ENCODE measurements around the gene INTS6L. TPM values are rescaled to one million over a fixed set of nuclear protein-coding genes. Genes with fewer than 3 reads are reported as not detected.
"Not testable (repeated sequence)": the region's sequence is repeated elsewhere in the genome, so short reads cannot be mapped to it uniquely, and the experiment has no call there.

The INTS6L gene
- total RNA-seq, 1 donor from 2014 or later, result 0.60 TPM

DNA sequence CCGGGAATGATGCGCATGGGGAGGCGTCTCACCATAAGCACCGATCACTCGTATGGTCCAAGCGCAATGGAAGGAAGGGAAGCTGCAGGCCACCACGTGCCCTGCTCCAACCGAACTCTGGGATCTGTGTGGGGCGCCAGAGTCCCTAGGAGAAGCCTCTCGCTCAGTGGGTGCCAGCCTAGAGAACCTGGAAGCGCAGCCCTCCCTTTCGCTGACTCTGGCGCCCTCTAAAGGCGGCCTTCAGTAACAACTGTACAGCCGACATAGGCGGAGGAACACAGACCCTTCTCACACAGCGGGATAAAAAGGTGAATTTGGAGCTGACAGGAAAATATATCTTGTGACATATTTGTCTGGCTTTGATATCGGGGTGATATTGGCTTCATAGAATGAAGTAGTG lies 76.0 kb downstream of the INTS6L start:
- peak; percentile 36 to 40 for DNase-seq (ENCODE audit: low read depth in 2 of 2)

DNA sequence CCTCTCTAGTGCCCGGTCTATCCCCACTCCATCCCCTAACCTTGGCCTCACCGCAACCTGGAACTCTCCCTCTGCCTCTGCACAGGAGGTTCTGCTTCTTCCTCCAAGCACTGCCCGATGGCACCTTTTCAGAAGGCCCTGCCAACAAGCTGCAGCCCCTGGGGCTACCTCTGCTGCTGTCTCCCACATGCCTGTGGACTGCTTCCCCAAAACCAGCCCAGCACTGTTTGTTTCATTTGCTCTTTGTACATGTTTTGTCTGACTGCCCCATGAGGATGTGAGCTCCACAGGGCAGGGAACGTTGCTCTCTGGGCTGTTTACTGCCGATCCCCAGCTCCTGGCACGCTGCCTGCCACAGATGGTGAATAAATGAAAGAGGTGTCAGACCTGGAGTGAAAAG lies 85.4 kb downstream of the INTS6L start:
- no peak for DNase-seq (ENCODE audit: low read depth in 2 of 2)

DNA sequence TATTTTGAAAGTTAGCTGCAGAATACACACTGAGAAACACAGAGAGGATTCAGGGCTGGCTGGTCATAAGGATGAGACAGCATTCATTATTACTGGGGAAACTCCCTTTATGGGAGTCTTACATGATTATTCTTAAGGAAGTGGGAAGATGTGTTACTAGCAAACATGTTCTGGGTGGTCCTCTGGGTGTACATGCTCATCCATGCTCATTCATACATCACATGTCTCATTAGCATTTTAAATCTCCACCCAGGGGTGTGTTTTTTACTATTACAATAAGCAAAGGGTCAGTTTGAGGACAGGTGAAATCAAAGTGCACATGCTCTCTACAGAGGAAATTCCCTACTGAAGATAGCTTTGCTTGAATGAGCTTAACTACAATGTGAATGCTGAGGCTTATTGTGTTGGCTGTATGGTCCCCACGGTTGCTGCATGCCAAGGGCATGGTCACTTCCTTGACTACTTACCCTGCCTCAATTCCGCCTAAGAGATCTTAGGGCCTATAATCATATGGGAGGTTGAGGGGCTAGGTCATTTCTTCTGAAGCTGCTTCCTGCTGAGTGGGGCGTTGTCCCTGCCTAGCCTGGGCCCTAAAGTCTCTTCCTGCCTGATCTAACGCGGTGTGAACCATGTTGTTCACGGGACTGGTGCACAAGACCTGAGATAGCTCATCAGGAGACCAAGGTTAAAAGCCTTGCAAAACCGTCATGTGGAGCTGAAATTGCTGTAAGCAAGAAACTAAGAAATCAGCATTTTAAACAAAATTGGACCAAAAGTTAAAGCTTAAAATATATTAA lies 104.1 kb downstream of the INTS6L start:
- not testable (repeated sequence) for DNase-seq (ENCODE audit: low read depth in 2 of 2)

DNA sequence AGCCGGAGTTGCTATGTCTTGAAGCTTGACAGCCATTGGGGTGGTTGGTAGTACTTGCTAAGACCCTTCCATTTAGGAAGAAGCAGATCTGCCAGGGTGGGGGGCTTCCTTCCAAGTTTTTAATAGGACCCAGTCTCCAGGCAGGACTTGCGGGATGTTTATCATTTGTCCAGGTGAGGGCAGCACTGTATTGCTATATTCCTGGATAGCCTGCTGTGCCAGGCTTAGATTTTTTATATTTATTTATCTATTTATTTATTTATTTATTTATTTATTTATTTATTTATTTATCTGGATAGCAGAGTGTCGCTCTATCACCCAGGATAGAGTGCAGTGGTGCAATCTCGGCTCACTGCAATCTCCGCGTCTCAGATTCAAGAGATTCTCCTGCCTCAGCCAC lies 105.5 kb downstream of the INTS6L start:
- DNase-seq (ENCODE audit: low read depth in 2 of 2), result peak; percentile 23 to 58

DNA sequence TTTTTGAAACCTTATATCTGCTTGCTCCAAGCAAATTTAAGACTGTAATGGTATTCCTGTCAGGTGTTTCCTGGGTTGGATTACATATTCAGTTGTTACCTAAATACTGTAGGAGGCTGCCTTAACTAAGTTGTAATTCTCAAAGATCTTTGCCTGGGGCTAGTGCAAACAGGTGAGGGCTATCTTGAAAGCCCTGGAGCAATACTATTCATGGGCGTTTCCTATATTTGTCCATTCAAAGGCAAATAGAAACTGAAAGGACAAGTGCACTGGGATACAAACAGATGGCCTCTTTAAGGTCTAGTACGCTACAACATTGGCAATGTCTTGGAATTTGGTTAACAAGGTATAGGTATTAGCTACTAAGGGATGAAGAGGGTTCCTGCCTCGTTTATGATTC lies 108.9 kb downstream of the INTS6L start:
- no peak for DNase-seq (ENCODE audit: low read depth in 2 of 2)

Other genes with a start within 250 kb of the INTS6L start
- not detected in 2 replicates for gene ETDC, start 211.2 kb upstream of the INTS6L start, total RNA-seq
- 6.5 and 7.3 TPM in 2 replicates for gene ZNF75D, start 176.6 kb upstream of the INTS6L start, total RNA-seq
- 5.9 and 10.3 TPM in 2 replicates for gene ZNF449, start 175.9 kb upstream of the INTS6L start, total RNA-seq
- 0.40 and 0.65 TPM in 2 replicates for gene SMIM10L2A, start 98.7 kb upstream of the INTS6L start, total RNA-seq
- not detected in 2 replicates for gene CT45A1, start 193.0 kb downstream of the INTS6L start, total RNA-seq
- not detected in 2 replicates for gene CT45A3, start 247.5 kb downstream of the INTS6L start, total RNA-seq

All from lung microvascular endothelial cell (primary cell).